NCI-H446 (cell line): ENCODE results near the gene MARCHF10.
"Not testable (repeated sequence)": the region's sequence is repeated elsewhere in the genome, so short reads cannot be mapped to it uniquely, and the experiment has no call there.

ENCODE experiments used
- DNase-seq, 2 experiments: peaks; one replicate each; lab custom pipeline; 2025; lab: John Stamatoyannopoulos, UW

MARCHF10 gene

GRCh38 chr17:62790564-62790986, 17.5 kb downstream of the MARCHF10 start:
- DNase-seq, result no peak

- no peak for DNase-seq
These were observed 20.7 kb downstream of the MARCHF10 start for GRCh38 chr17:62787366-62787765.

- DNase-seq, result no peak
These were observed 21.5 kb downstream of the MARCHF10 start for GRCh38 chr17:62786646-62787045.

GRCh38 chr17:62785983-62786382, 22.1 kb downstream of the MARCHF10 start:
- DNase-seq, result not testable (repeated sequence)

GRCh38 chr17:62782730-62783270, 25.3 kb downstream of the MARCHF10 start:
- DNase-seq, result no peak

- DNase-seq, result no peak
These were observed 26.3 kb downstream of the MARCHF10 start for GRCh38 chr17:62781831-62782251.

- DNase-seq, result no peak
These were observed 26.8 kb downstream of the MARCHF10 start for GRCh38 chr17:62781356-62781755.

- no peak for DNase-seq
These were observed 27.2 kb downstream of the MARCHF10 start for GRCh38 chr17:62780951-62781350.

- DNase-seq, result no peak
These were observed 27.8 kb downstream of the MARCHF10 start for GRCh38 chr17:62780269-62780668.

GRCh38 chr17:62778990-62779681, 29.0 kb downstream of the MARCHF10 start:
- DNase-seq, result peak in 1 of 2 experiments; percentile 78

- no peak for DNase-seq
These were observed 32.2 kb downstream of the MARCHF10 start for GRCh38 chr17:62775876-62776275.

GRCh38 chr17:62774338-62774737, 33.8 kb downstream of the MARCHF10 start:
- no peak for DNase-seq

- no peak for DNase-seq
These were observed 40.1 kb downstream of the MARCHF10 start for GRCh38 chr17:62767997-62768396.

GRCh38 chr17:62765351-62765750, 42.8 kb downstream of the MARCHF10 start:
- DNase-seq, result no peak

- DNase-seq, result no peak
These were observed 44.1 kb downstream of the MARCHF10 start for GRCh38 chr17:62763891-62764600.

- DNase-seq, result no peak
These were observed 46.2 kb downstream of the MARCHF10 start for GRCh38 chr17:62761884-62762283.

GRCh38 chr17:62760945-62761267, 47.2 kb downstream of the MARCHF10 start:
- no peak for DNase-seq

GRCh38 chr17:62760059-62760944, 47.8 kb downstream of the MARCHF10 start:
- DNase-seq, result no peak

GRCh38 chr17:62757500-62757951, 50.6 kb downstream of the MARCHF10 start:
- DNase-seq, result no peak

GRCh38 chr17:62756198-62756597, 51.9 kb downstream of the MARCHF10 start:
- DNase-seq, result no peak

GRCh38 chr17:62755141-62755851, 52.8 kb downstream of the MARCHF10 start:
- DNase-seq, result no peak

GRCh38 chr17:62754631-62755030, 53.5 kb downstream of the MARCHF10 start:
- DNase-seq, result no peak
